HG03565 (cell line): ENCODE results near the gene NTN4.
"Not testable (repeated sequence)": the region's sequence is repeated elsewhere in the genome, so short reads cannot be mapped to it uniquely, and the experiment has no call there.

Experiments
- ATAC-seq: cut with Tn5 transposase; IDR thresholded peaks from one replicate; pipeline ENCODE4 v1.9.1; 2021; ENCODE audit warnings: mild to moderate bottlenecking, moderate library complexity; ENCODE audit not compliant: unreplicated experiment

Gene NTN4

GRCh38 chr12:95715177-95715576, 75.4 kb downstream of the NTN4 start:
- no peak for ATAC-seq

GRCh38 chr12:95712269-95712668, 78.3 kb downstream of the NTN4 start:
- no peak for ATAC-seq

GRCh38 chr12:95710386-95710785, 80.2 kb downstream of the NTN4 start:
- ATAC-seq, result no peak

- no peak for ATAC-seq
Observed at GRCh38 chr12:95709152-95709551, 81.4 kb downstream of the NTN4 start.

GRCh38 chr12:95705143-95705542, 85.4 kb downstream of the NTN4 start:
- ATAC-seq, result no peak

- no peak for ATAC-seq
Observed at GRCh38 chr12:95703986-95704385, 86.6 kb downstream of the NTN4 start.

GRCh38 chr12:95701722-95702418, 88.7 kb downstream of the NTN4 start:
- ATAC-seq, result no peak

GRCh38 chr12:95701275-95701674, 89.3 kb downstream of the NTN4 start:
- ATAC-seq, result no peak

- ATAC-seq, result peak; percentile 87
Observed at GRCh38 chr12:95700316-95700785, 90.2 kb downstream of the NTN4 start.

- no peak for ATAC-seq
Observed at GRCh38 chr12:95699579-95699978, 91.0 kb downstream of the NTN4 start.

- no peak for ATAC-seq
Observed at GRCh38 chr12:95694136-95694535, 96.4 kb downstream of the NTN4 start.

GRCh38 chr12:95693689-95694088, 96.9 kb downstream of the NTN4 start:
- ATAC-seq, result no peak

- ATAC-seq, result no peak
Observed at GRCh38 chr12:95690861-95691635, 99.5 kb downstream of the NTN4 start.

- no peak for ATAC-seq
Observed at GRCh38 chr12:95687937-95688336, 102.6 kb downstream of the NTN4 start.

GRCh38 chr12:95683418-95683817, 107.1 kb downstream of the NTN4 start:
- no peak for ATAC-seq

GRCh38 chr12:95681210-95681765, 109.3 kb downstream of the NTN4 start:
- ATAC-seq, result no peak

GRCh38 chr12:95678684-95679083, 111.9 kb downstream of the NTN4 start:
- no peak for ATAC-seq

GRCh38 chr12:95677782-95678181, 112.8 kb downstream of the NTN4 start:
- not testable (repeated sequence) for ATAC-seq

GRCh38 chr12:95674631-95675030, 115.9 kb downstream of the NTN4 start:
- ATAC-seq, result no peak

GRCh38 chr12:95674163-95674562, 116.4 kb downstream of the NTN4 start:
- no peak for ATAC-seq

- no peak for ATAC-seq
Observed at GRCh38 chr12:95673576-95673975, 117.0 kb downstream of the NTN4 start.

GRCh38 chr12:95672166-95672565, 118.4 kb downstream of the NTN4 start:
- no peak for ATAC-seq
